Effector memory CD8-positive, alpha-beta T cell (primary cell): ENCODE results near the gene DPYSL5.

Source experiments
- ATAC-seq: fragments of 150-1000 bp; cut with Tn5 transposase; replicated peaks from 2 replicates; pipeline ENCODE4 v1.10.0; 2021; ENCODE audit warnings: mild to moderate bottlenecking, moderate library complexity
- DNase-seq, 3 experiments: peaks; one replicate each; pipeline ENCODE4 v3.0.0; 2021
- H3K27ac Mint-ChIP-seq, 2 donors: one replicate each; pipeline ENCODE4 v1.8.0; 2022; ENCODE audit warnings: mild to moderate bottlenecking in 2 of 2, mixed read lengths in 2 of 2, moderate library complexity in 2 of 2
- H3K27me3 Mint-ChIP-seq, 2 donors: one replicate each; pipeline ENCODE4 v1.8.0; 2022; ENCODE audit warnings: mixed read lengths in 2 of 2
- H3K36me3 Mint-ChIP-seq: one replicate; pipeline ENCODE4 v1.8.0; 2022; ENCODE audit warnings: mild to moderate bottlenecking, moderate library complexity, mixed read lengths; ENCODE audit not compliant: insufficient read depth
- H3K4me1 Mint-ChIP-seq, 2 donors: one replicate each; pipeline ENCODE4 v1.8.0; 2022; ENCODE audit warnings: low read depth in 2 of 2, mixed read lengths in 2 of 2
- H3K4me3 Mint-ChIP-seq, 2 donors: one replicate each; pipeline ENCODE4 v1.8.0; 2022; ENCODE audit warnings: mild to moderate bottlenecking in 2 of 2, mixed read lengths in 2 of 2, moderate library complexity in 2 of 2
- H3K9me3 Mint-ChIP-seq, 2 donors: one replicate each; pipeline ENCODE4 v1.8.0; 2022; ENCODE audit warnings: mixed read lengths in 2 of 2

The DPYSL5 gene

DNA sequence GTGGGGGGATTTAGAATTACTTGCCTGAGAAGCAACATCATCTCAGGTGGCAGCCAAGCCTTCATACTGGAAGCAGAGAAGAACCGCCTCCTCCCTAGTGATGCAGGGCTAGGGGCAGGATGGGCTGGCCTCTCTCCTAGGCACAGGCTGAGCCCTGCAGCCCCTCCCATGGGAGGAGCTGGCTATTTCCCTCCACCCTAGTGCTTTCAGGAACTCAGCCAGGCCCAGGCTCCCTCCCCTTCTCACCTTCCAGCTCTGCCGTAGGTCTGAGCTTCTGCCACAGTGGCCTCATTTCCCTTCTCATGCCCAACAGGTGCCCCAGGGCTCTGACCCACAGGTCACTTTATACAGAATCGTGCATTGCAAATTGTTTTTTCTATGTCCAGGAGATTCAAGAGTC lies 31.0 kb upstream of the DPYSL5 start:
- no peak overlapping the region for H3K27ac Mint-ChIP-seq
- peaks cover 0 to 5% of the 10 kb centered on the region in 2 donors for H3K4me1 Mint-ChIP-seq
- H3K27me3 Mint-ChIP-seq, result peaks cover 46 to 81% of the 10 kb centered on the region in 2 donors
- ATAC-seq (no peak), DNase-seq (no peak)
- H3K9me3 Mint-ChIP-seq, result no peaks in the 10 kb centered on the region
- H3K4me3 Mint-ChIP-seq, result no peak overlapping the region
- no peaks in the 10 kb centered on the region for H3K36me3 Mint-ChIP-seq

DNA sequence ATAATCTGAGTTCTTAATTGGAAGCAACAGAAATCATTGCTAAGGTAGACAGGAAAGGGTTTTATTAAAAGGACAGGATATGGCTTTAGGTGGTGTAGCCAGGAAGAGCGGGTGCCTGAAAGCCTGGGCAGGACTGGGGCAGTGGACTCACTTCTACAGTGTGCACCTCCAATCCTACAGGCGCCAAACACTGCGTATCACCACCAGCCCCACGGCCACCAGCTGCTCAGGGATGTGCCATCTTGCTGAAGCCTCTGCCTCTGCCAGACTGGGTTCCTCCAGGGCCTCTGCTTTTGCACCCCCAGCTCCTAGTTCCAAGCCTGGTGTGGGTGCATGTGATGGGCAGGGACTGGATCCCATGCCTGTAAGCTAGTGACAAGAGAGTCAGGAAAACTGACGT lies 29.7 kb upstream of the DPYSL5 start:
- H3K4me1 Mint-ChIP-seq, result peaks cover 0 to 5% of the 10 kb centered on the region in 2 donors

DNA sequence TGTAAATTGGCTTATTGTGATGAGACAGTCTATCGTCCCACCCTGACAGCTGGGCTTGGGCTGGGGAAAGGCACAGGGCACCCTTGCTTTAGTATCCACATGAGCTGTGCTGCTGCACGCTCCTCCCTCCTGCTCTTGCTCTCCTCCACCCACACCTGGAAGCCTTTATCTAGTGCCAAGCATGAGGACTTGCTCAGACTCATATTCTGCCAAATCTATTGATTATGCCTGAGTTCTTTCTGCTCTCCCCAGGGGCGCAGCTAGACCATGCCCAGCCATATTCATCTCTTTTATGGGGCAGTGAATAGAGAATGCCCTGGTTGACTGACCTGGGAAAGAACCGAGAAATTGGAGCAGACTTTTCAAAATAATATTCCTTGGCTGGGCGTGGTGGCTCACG lies 29.0 kb upstream of the DPYSL5 start:
- peaks cover 30 to 64% of the 10 kb centered on the region in 2 donors for H3K27me3 Mint-ChIP-seq

More for the DNA sequence above, 29.7 kb upstream of the DPYSL5 start:
- no peaks in the 10 kb centered on the region for H3K36me3 Mint-ChIP-seq
- peaks cover 35 to 71% of the 10 kb centered on the region in 2 donors for H3K27me3 Mint-ChIP-seq
- no peaks in the 10 kb centered on the region for H3K9me3 Mint-ChIP-seq
- DNase-seq, result no peak
- no peak overlapping the region for H3K4me3 Mint-ChIP-seq
- ATAC-seq, result no peak
- no peak overlapping the region for H3K27ac Mint-ChIP-seq

DNA sequence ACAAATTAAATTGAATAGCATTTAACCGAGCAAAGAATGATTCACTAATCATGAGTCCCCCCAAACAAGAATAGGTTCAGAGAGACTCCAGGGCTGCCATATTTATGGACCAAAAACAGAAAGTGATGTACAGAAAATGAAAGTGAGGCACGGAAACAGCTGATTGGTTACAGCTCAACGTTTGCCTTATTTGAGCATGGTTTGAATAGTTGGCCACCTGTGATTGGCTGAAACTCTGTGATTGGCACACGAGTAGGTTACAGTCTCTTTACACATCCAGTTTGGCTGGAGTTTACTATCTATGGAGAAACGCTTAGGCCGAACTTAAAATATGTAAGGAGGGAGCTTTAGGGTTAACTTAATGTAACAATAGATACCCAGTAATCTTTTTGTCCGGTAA lies 27.0 kb upstream of the DPYSL5 start:
- Mint-ChIP-seq H3K27ac (no peak overlapping the region), H3K9me3 (no peaks in the 10 kb centered on the region), H3K27me3 (peaks cover 25 to 55% of the 10 kb centered on the region in 2 donors), H3K4me1 (peaks cover 0 to 5% of the 10 kb centered on the region in 2 donors), H3K4me3 (no peak overlapping the region), H3K36me3 (no peaks in the 10 kb centered on the region)
- ATAC-seq (no peak), DNase-seq (no peak)

More for the DNA sequence above, 29.0 kb upstream of the DPYSL5 start:
- H3K9me3 Mint-ChIP-seq, result no peaks in the 10 kb centered on the region
- peaks cover 0 to 5% of the 10 kb centered on the region in 2 donors for H3K4me1 Mint-ChIP-seq
- no peaks in the 10 kb centered on the region for H3K36me3 Mint-ChIP-seq
- DNase-seq, result no peak
- no peak overlapping the region for H3K4me3 Mint-ChIP-seq
- no peak overlapping the region for H3K27ac Mint-ChIP-seq
- ATAC-seq, result no peak

DNA sequence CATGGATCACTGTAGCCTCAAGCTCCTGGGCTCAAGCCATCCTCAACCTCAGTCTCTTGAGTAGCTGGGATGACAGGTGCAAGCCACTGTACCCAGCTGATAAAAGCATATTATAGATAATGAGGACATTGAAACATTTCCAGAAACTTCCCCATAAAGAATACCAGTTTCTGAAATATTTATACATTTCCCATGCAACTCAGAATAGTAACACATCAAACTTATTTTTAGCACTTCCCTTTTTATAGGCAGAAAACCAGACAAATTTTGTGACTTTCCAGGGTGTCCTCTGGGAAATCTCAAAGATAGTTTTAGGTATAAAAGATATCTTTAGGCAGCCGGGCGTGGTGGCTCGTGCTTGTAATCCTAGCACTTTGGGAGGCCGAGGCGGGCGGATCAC lies 25.1 kb upstream of the DPYSL5 start:
- Mint-ChIP-seq H3K4me3 (no peak overlapping the region), H3K36me3 (no peaks in the 10 kb centered on the region), H3K4me1 (no peaks in the 10 kb centered on the region), H3K27ac (no peak overlapping the region), H3K9me3 (no peaks in the 10 kb centered on the region), H3K27me3 (peaks cover 19 to 46% of the 10 kb centered on the region in 2 donors)
- DNase-seq (no peak), ATAC-seq (no peak)

DNA sequence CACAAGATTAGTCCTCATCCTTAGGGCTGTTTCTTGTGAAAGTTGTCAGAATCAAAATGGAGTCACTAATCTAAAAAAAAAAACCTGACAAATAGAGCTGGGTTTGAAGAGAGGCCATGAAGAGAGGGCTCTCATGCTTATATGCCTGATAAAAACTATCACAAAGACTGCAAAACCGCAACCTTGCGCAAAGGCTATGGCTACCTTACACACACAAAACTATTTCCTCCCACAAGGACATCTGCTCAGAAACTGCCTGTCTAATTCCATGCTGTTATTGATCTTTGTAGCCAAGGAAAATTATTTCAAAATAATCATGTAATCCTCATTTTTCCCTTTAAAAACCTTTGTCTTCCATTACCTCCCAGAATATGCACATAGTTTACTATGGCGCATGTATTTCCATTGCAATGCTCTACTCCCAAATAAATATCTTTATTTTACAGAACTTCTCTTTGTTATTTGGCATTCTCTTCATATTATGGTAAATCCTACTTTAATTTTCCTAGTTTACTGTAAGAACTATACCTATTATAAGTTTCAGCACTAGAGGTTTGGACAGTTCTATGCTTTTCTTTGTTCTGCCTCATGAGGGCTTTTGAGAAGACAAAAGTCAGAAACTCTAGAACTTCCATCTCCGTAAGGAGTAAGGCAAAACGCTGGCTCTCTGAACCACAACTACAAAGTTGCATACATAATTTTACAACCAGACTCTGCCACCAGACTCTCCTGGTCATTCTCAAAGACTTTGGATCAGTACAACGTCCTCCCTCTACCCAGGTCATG lies 9.6 kb upstream of the DPYSL5 start:
- Mint-ChIP-seq H3K4me3 (no peak overlapping the region), H3K27ac (no peak overlapping the region), H3K9me3 (peaks cover 0 to 2% of the 10 kb centered on the region in 2 donors), H3K27me3 (peaks cover 49 to 54% of the 10 kb centered on the region in 2 donors), H3K4me1 (no peaks in the 10 kb centered on the region), H3K36me3 (no peaks in the 10 kb centered on the region)
- DNase-seq (no peak), ATAC-seq (no peak)

DNA sequence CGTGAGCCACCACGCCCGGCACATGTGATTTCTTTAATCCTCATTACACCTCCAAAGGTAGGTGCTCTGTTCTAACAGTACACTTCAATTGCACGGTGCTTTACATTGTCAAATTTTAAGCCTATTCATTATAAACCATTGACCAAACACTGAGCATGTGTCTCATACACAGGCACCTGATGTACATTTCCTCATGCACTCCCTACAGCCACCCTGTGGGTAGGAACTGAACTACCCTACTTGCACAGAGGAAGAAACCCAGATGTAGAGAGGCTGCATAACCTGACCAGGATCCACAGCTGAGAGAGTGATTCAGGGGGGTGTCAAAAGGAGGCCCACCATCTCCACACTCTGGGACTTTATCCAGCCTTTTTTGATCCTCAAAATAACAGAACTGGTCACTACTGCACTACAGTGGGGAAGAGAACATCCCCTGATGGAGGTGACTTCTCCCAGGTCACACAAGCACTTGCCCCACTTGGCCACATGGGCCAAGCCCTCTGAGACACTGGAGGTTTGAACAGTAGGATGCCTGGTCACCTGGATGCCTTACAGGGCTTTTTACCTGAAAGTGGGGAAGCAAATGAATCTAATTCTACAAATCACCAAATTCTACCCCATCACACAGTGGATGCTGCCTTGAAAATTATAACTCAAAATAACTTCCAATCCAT lies 6.9 kb upstream of the DPYSL5 start:
- H3K36me3 Mint-ChIP-seq, result no peaks in the 10 kb centered on the region
- H3K4me1 Mint-ChIP-seq, result no peaks in the 10 kb centered on the region
- peaks cover 56 to 71% of the 10 kb centered on the region in 2 donors for H3K27me3 Mint-ChIP-seq
- DNase-seq (no peak), ATAC-seq (no peak)
- peaks cover 0 to 2% of the 10 kb centered on the region in 2 donors for H3K9me3 Mint-ChIP-seq
- no peak overlapping the region for H3K4me3 Mint-ChIP-seq
- no peak overlapping the region for H3K27ac Mint-ChIP-seq

DNA sequence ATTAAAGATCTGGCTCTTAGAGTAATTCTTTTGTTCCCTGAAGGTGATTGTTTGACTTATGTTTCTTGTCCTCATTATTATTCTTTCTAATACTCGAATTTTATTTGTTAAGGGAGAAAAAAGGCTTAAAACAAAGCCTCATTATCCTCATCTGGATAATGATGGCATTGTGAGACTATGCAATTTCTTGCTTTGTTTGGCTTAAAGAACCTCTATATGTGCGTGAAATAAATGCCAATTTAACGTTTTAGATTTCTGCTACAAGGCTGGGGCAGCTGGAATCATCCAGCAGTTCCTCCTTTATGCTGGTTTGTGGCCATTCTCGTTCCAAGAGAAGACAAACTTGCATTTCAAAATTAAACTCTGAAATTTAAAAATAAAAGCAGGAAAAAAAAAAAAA lies 4.9 kb upstream of the DPYSL5 start:
- H3K9me3 Mint-ChIP-seq, result peaks cover 0 to 2% of the 10 kb centered on the region in 2 donors
- DNase-seq (no peak), ATAC-seq (no peak)
- no peak overlapping the region for H3K27ac Mint-ChIP-seq
- H3K4me3 Mint-ChIP-seq, result no peak overlapping the region
- peaks cover 3 to 9% of the 10 kb centered on the region in 2 donors for H3K4me1 Mint-ChIP-seq
- H3K36me3 Mint-ChIP-seq, result no peaks in the 10 kb centered on the region
- H3K27me3 Mint-ChIP-seq, result peaks cover 68 to 84% of the 10 kb centered on the region in 2 donors

DNA sequence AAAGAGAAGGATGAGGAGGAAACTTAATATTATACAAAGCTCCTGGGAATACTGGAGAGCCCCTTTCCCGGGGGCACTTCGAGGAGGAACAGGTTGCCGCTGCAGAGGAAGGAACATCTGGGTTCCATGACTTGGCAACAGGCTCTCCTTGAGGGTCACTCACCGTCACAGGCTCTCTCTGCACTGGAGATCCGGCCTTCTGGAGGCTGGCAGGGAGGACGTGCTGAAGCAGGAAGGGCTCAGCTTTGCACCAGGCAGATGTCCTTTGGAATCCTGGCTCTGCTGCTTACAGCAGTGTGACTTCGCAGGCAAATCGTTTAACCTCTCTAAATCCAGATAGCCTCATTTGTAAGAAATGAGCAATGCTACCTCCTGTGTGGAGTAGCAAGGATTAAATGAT lies 2.9 kb upstream of the DPYSL5 start:
- peaks cover 7 to 14% of the 10 kb centered on the region in 2 donors for H3K4me1 Mint-ChIP-seq
- no peak overlapping the region for H3K4me3 Mint-ChIP-seq
- ATAC-seq, result no peak
- no peak overlapping the region for H3K27ac Mint-ChIP-seq
- H3K9me3 Mint-ChIP-seq, result no peaks in the 10 kb centered on the region
- no peak for DNase-seq
- peaks cover 55 to 86% of the 10 kb centered on the region in 2 donors for H3K27me3 Mint-ChIP-seq
- no peaks in the 10 kb centered on the region for H3K36me3 Mint-ChIP-seq

DNA sequence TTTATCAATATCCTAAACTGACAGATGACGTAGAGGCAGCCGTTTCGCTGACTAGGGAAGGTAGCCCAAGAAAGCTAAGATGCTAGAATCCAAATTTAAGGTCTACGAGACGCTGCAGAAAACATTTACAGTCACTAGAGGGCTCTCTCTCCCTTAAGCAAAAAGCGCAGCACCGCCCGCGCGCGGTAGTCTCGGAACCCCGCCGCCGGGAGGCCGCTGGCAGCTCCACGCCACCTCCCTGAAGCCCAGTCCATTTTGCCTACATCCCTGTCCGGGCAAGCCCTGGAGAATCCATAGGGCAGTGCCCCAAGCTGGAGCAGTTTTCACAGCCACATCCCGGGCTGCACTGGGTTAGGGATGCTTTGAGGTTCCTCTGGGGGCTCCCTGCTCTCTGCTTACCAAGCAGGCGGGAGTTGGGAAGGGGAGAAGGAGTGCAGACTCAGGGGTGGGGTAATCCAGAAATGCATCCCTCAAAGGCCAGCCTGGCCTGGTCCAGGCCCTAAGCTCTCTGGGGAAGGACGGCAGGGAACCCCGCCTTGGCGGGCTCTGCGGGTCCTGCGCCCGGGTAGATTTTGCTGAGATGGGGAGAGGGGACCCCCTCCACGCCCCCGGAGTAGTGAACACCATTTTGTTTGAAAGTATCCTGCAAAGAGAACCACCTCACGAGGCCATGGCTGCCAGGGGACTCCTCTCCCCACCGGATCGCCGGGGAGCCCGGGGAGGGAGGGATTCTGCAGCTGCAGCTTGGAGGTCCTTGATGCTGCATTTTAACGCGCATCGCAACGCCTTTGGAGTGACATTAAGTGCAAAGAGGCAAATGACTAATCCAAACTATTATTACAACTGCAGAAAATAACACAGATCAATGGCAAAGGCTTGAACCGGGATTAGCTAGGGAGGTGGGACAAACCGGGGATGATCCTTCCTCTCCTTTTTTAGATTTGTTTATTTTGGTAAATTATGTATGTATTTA lies 1.3 kb upstream of the DPYSL5 start:
- Mint-ChIP-seq H3K4me3 (peak overlapping the region; percentile 74 to 77), H3K27me3 (peaks cover 59 to 88% of the 10 kb centered on the region in 2 donors), H3K9me3 (no peaks in the 10 kb centered on the region), H3K4me1 (peaks cover 7 to 14% of the 10 kb centered on the region in 2 donors), H3K27ac (no peak overlapping the region), H3K36me3 (no peaks in the 10 kb centered on the region)
- peak; percentile 39 to 54 (median 49) for DNase-seq
- ATAC-seq, result peak; percentile 78

DNA sequence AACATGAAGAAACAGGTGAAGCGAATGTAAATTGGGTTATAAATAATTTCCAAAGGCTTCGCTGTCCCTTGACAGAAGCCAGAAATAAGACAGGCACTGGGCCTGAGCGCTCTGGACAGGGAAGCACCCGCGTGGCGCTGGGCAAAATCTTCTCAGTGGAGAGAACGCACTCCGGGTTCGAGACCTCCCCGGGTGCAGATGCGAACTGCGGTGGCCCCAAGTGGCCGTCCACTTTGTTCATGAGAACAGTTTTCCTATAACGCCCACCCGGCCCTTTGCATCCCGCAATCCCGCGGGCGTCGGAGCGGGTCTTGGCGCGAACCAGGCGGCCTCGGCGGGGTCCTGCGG lies 651 bp upstream of the DPYSL5 start:
- no peak for ATAC-seq
- H3K27ac Mint-ChIP-seq, result no peak overlapping the region
- no peaks in the 10 kb centered on the region for H3K9me3 Mint-ChIP-seq
- DNase-seq, result no peak
- peaks cover 7 to 14% of the 10 kb centered on the region in 2 donors for H3K4me1 Mint-ChIP-seq
- no peaks in the 10 kb centered on the region for H3K36me3 Mint-ChIP-seq
- H3K27me3 Mint-ChIP-seq, result peaks cover 63 to 89% of the 10 kb centered on the region in 2 donors
- H3K4me3 Mint-ChIP-seq, result peak overlapping the region; percentile 74 to 77

DNA sequence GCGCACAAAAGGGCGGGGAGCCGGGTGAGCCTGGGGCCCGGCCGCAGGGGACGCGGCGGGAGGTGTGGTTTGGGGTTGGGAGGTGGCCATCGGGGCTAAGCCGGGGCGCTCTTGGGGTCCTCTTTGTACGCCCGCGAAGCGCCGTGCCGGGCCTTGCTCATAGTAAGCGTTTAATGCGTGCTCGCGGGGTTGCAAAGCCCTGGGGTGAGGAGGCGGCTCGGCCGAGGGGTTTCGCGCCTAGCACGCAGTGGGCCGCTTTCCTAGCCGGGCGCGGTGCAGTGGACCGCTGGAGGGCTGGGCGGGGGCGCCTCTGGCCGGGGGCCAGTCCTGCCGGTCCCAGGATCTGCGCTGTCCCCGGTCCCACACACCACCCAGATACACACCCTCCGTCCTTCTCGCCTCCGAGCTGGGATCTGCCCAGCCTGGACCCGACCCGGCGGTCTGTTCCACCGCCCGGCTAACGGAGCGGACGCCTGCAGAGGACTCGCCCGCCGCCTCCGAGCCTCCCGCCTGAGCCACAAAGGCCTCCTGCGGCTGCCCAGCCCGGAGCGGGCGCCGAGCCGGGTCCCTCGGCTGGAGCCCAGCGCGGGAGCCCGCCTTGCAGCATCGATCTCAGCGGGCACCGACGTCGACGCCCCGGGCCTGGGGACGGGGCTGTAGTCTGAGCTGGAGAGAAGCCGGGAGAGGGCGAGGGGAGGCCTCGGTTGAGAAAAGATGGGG lies 564 bp downstream of the DPYSL5 start:
- Mint-ChIP-seq H3K36me3 (no peaks in the 10 kb centered on the region), H3K4me3 (peak overlapping the region; percentile 77 to 79), H3K9me3 (no peaks in the 10 kb centered on the region), H3K27me3 (peaks cover 66 to 89% of the 10 kb centered on the region in 2 donors), H3K27ac (no peak overlapping the region), H3K4me1 (peaks cover 7 to 14% of the 10 kb centered on the region in 2 donors)
- DNase-seq, result no peak
- ATAC-seq, result peak; percentile 30
